Measurements from ENCODE around the gene LDHAL6B.

GRCh38 chr15:59168536-59168935, 38.1 kb upstream of the LDHAL6B start:
- TF ChIP-seq POLR2AphosphoS5 (IDR thresholded peaks at IDR 0.05; ENCODE audit: low read depth, low read length) (no peak), REST (IDR thresholded peaks at IDR 0.05; ENCODE audit: insufficient read depth in 1 of 2, low read depth in 2 of 2, low read length in 2 of 2) (no peak), TAF1 (IDR thresholded peaks at IDR 0.05; ENCODE audit: borderline replicate concordance, insufficient read depth, low read length) (no peak)

Measured in PFSK-1 (cell line).